ENCODE results near the gene PRKCB. TPM values are rescaled to one million over a fixed set of nuclear protein-coding genes. Genes with fewer than 3 reads are reported as not detected.

Gene PRKCB
- total RNA-seq, 4 donors from 2014 or later, result 0.51 to 1.3 (median 1.1) TPM

DNA sequence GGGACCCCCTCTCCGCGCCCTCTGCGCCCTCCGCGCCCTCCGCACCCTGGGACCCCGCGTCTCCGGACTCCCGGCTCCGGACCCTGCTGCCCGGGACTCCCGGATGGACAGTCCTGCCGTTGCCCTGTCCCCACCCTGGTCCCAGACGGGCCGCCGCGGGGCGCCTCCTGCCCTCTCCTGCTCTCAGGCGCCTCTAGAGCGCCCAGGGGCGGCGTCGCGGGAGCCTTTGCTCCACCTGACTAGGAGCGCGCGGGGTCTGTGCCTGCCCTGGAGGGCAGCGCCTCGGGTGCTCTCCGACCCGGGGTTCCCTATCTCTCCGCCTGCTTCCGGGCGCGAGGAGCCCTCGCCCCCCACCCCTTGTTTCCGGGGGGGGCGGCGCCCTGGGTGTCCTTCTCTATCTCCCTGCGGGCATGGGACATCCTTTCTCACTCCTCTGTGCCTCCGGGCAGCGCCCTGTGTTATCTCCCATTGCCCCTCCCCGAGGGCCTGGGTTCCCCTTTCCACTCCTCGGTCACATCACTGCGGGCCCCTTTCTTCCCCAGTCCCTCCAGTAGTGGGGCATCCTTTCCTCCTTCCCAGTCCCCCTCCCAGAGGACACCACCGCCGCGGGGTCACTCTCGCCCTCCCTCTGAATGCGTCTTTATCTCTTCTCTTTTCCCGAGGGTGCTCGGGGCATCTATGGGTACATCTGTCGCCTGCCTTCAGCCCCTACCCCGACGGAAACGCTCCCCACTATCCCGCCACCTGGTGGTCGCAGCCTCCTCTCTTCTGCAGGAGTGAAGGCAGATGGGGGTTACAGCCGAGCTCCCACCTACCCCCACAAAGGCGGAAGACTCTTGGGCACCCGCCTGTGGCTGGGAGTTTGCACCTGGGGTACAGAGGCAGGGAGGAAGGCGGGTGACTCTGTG is 875 bp downstream of the PRKCB start:
- in situ Hi-C loops (cut with MboI; ENCODE audit: low sequenced_read_pairs in 4 of 4) (no loop called here), intact Hi-C loops (cut with DNase I; ENCODE audit: low total_unique reads) (no loop called here)
- no peak for DNase-seq
- H3K36me3 ChIP-seq, result no peaks in the 10 kb centered on the region
- H3K4me1 ChIP-seq, result no peaks in the 10 kb centered on the region
- no peaks in the 10 kb centered on the region for H3K9me3 ChIP-seq
- peaks cover 19 to 31% (median 28%) of the 10 kb centered on the region in 3 donors for H3K27me3 ChIP-seq
- H3K27ac ChIP-seq, result no peak overlapping the region
- no peak for ATAC-seq
- H3K4me3 ChIP-seq, result peak overlapping the region in 2 of 4 donors; percentile 13 to 30
- TF ChIP-seq POLR2A (IDR thresholded peaks at IDR 0.05), result no peak
- TF ChIP-seq, protein P1, sequence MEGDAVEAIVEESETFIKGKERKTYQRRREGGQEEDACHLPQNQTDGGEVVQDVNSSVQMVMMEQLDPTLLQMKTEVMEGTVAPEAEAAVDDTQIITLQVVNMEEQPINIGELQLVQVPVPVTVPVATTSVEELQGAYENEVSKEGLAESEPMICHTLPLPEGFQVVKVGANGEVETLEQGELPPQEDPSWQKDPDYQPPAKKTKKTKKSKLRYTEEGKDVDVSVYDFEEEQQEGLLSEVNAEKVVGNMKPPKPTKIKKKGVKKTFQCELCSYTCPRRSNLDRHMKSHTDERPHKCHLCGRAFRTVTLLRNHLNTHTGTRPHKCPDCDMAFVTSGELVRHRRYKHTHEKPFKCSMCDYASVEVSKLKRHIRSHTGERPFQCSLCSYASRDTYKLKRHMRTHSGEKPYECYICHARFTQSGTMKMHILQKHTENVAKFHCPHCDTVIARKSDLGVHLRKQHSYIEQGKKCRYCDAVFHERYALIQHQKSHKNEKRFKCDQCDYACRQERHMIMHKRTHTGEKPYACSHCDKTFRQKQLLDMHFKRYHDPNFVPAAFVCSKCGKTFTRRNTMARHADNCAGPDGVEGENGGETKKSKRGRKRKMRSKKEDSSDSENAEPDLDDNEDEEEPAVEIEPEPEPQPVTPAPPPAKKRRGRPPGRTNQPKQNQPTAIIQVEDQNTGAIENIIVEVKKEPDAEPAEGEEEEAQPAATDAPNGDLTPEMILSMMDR (IDR thresholded peaks at IDR 0.05 in 4 of 5, conservative IDR thresholded peaks at IDR 0.05 in 1 of 5), result no peak

DNA sequence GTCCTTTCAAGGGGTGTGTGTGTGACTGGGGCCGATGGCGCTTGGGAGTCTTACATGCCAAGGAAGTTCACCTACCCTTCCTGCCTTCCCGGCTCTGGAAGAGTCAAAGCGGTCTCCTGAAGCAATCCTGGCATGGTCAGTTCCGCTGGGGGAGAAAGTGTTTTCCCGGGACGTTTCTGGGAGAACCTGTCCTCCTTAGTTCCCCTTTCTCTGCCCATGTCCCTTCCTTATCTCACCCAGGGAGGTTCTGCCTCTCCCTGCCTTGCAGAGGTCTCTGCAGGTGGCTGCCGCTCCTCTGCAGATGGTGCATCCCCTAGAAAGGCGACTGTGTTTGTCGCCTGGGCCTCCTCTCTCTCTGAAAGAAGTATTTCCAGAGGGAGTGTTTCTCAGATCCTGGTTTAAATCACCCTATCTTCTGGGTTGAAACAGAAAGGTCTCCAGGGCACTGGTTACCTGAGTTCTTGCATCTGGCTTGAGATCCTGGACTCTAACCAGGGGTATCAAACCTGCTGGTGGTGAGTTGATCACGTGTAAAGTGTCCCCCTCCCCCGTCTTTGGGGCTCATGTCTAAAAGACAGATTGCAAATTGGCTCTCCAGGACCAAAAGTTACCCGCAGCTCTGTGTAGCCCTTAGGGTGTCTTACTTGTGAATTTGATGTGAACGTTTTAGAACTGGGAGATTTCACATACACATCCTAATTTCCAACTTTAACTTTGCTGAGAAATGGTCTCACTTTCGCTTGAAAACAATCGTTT is 1.9 kb downstream of the PRKCB start:
- in situ Hi-C loops (cut with MboI; ENCODE audit: low sequenced_read_pairs in 4 of 4), result no loop called here
- TF ChIP-seq POLR2A (IDR thresholded peaks at IDR 0.05), result no peak
- TF ChIP-seq, protein P1 (IDR thresholded peaks at IDR 0.05 in 4 of 5, conservative IDR thresholded peaks at IDR 0.05 in 1 of 5), result no peak
- H3K4me1 ChIP-seq, result no peaks in the 10 kb centered on the region
- intact Hi-C loops (cut with DNase I; ENCODE audit: low total_unique reads), result no loop called here
- DNase-seq (no peak), ATAC-seq (no peak)
- no peak overlapping the region for H3K27ac ChIP-seq
- H3K4me3 ChIP-seq, result no peak overlapping the region
- no peaks in the 10 kb centered on the region for H3K36me3 ChIP-seq
- H3K9me3 ChIP-seq, result no peaks in the 10 kb centered on the region
- H3K27me3 ChIP-seq, result peaks cover 19 to 31% (median 28%) of the 10 kb centered on the region in 3 donors

GRCh38 chr16:23838485-23839142 is 2.8 kb downstream of the PRKCB start:
- Histone ChIP-seq H3K27me3 (peaks cover 19 to 31% (median 28%) of the 10 kb centered on the region in 3 donors), H3K4me3 (no peak overlapping the region), H3K27ac (no peak overlapping the region), H3K36me3 (no peaks in the 10 kb centered on the region), H3K4me1 (no peaks in the 10 kb centered on the region), H3K9me3 (no peaks in the 10 kb centered on the region)
- TF ChIP-seq, protein P1 (IDR thresholded peaks at IDR 0.05 in 4 of 5, conservative IDR thresholded peaks at IDR 0.05 in 1 of 5), result no peak
- TF ChIP-seq POLR2A (IDR thresholded peaks at IDR 0.05), result no peak
- DNase-seq (no peak), ATAC-seq (no peak)
- in situ Hi-C loops (cut with MboI; ENCODE audit: low sequenced_read_pairs in 4 of 4) (no loop called here), intact Hi-C loops (cut with DNase I; ENCODE audit: low total_unique reads) (no loop called here)

DNA sequence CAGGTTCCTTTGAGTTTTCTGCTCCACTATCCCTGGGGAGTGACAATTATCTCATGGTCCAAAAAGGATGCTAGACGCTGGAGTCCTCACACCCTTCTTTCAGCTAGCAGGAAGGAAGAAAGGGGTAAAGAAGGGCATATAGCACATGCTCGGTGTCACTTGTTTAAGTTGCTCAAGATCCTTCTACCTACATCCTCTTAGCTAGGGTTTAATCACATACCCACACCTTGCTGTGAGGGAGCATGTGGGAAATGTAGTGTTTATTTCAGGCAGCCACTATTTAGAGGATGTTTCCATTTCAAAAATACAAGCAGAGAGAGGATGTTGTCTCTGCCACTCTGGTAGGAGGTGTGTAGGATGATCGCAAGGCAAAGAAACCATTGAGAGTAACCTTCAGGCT is 4.5 kb downstream of the PRKCB start:
- Histone ChIP-seq H3K4me3 (no peak overlapping the region), H3K27ac (no peak overlapping the region), H3K27me3 (peaks cover 15 to 19% (median 18%) of the 10 kb centered on the region in 3 donors), H3K4me1 (no peaks in the 10 kb centered on the region), H3K36me3 (no peaks in the 10 kb centered on the region), H3K9me3 (no peaks in the 10 kb centered on the region)
- DNase-seq, result no peak
- intact Hi-C loops (cut with DNase I; ENCODE audit: low total_unique reads) (no loop called here), in situ Hi-C loops (cut with MboI; ENCODE audit: low sequenced_read_pairs in 4 of 4) (no loop called here)
- no peak for ATAC-seq
- TF ChIP-seq, protein P1 (IDR thresholded peaks at IDR 0.05 in 4 of 5, conservative IDR thresholded peaks at IDR 0.05 in 1 of 5), result no peak
- TF ChIP-seq POLR2A (IDR thresholded peaks at IDR 0.05), result no peak

All from gastrocnemius medialis (tissue), 4 donors.